H1 (cell line): ENCODE results near the gene PML. TPM values are rescaled to one million over a fixed set of nuclear protein-coding genes. Genes with fewer than 3 reads are reported as not detected.

Source experiments
- CTCF ChIA-PET: fragments of 300-600 bp; sonication (Branson Sonifier 250); formaldehyde crosslinking; loops from one replicate; lab custom pipeline; 2021; ENCODE audit not compliant: partially characterized antibody; lab: Charles Lee
- POLR2A ChIA-PET: fragments of 300-600 bp; sonication (Branson Sonifier 250); formaldehyde crosslinking; loops from one replicate; lab custom pipeline; 2021; ENCODE audit warnings: inconsistent platforms; ENCODE audit not compliant: partially characterized antibody; lab: Charles Lee
- DNase-seq, 2 experiments: peaks; one replicate each; pipeline versions ENCODE4 v3.0.0 to v3.0.0-alpha.2; 2010 to 2022; ENCODE audit warnings: low spot score in 2 of 2, low read depth in 1 of 2, mixed read lengths in 1 of 2
- FAIRE-seq: peaks from 2 replicates; lab custom pipeline; 2011; peaks lifted over from hg19 to GRCh38; lab: Jason Lieb, UNC
- H2AFZ ChIP-seq: 2 replicates; pipeline ENCODE4 v1.8.1; 2012; ENCODE audit warnings: low read length, inconsistent platforms
- H2AK5ac ChIP-seq: 2 replicates; pipeline ENCODE4 v1.6.1; 2013; ENCODE audit warnings: low read depth, low read length
- H2BK120ac ChIP-seq: replicated peaks from 2 replicates; pipeline ENCODE3; 2013; ENCODE audit warnings: low read depth, low read length, inconsistent platforms
- H2BK12ac ChIP-seq: 2 replicates; pipeline ENCODE4 v1.6.1; 2013; ENCODE audit warnings: low read depth, low read length
- H2BK15ac ChIP-seq: 2 replicates; pipeline ENCODE4 v1.6.1; 2013; ENCODE audit warnings: low read length
- H2BK20ac ChIP-seq: 2 replicates; pipeline ENCODE4 v1.6.1; 2013; ENCODE audit warnings: low read length
- H2BK5ac ChIP-seq: 2 replicates; pipeline ENCODE4 v1.6.1; 2013; ENCODE audit warnings: low read depth, low read length
- H3K14ac ChIP-seq: 2 replicates; pipeline ENCODE4 v1.6.1; 2013; ENCODE audit warnings: inconsistent platforms; ENCODE audit not compliant: insufficient read length
- H3K18ac ChIP-seq: 2 replicates; pipeline ENCODE4 v1.6.1; 2013; ENCODE audit warnings: low read length; ENCODE audit errors: extremely low read depth
- H3K23ac ChIP-seq: 2 replicates; pipeline ENCODE4 v1.6.1; 2013; ENCODE audit warnings: inconsistent platforms; ENCODE audit not compliant: insufficient read length
- H3K23me2 ChIP-seq: 2 replicates; pipeline ENCODE4 v1.6.1; 2013; ENCODE audit warnings: low read depth, low read length
- H3K27ac ChIP-seq: 2 replicates; pipeline ENCODE4 v1.6.1; 2011; ENCODE audit warnings: low read depth, low read length, inconsistent platforms
- H3K27me3 ChIP-seq, 4 experiments: replicated peaks in 1 of 4; 1 replicate in 1 of 4; 2 replicates in 3 of 4; pipeline versions ENCODE4 v1.6.1 to v1.8.1; 2011 to 2013; ENCODE audit warnings: low read length in 3 of 4, mild to moderate bottlenecking in 3 of 4, inconsistent platforms in 2 of 4, mixed read lengths in 2 of 4, moderate library complexity in 1 of 4; ENCODE audit not compliant: control insufficient read depth in 3 of 4, insufficient read depth in 3 of 4; ENCODE audit errors: extremely low read depth in 1 of 4
- H3K36me3 ChIP-seq, 4 experiments: 2 replicates each; pipeline versions ENCODE4 v1.6.1 to v1.8.1; 2011 to 2013; ENCODE audit warnings: mild to moderate bottlenecking in 4 of 4, low read length in 3 of 4, moderate library complexity in 2 of 4, control low read depth in 1 of 4, inconsistent platforms in 1 of 4; ENCODE audit not compliant: insufficient read depth in 4 of 4, control insufficient read depth in 2 of 4
- H3K4ac ChIP-seq: replicated peaks from 2 replicates; pipeline ENCODE3; 2013; ENCODE audit warnings: low read length, low read depth, mixed read lengths, inconsistent platforms; ENCODE audit not compliant: insufficient read length
- H3K4me1 ChIP-seq, 4 experiments: replicated peaks in 1 of 4; 1 replicate in 1 of 4; 2 replicates in 3 of 4; pipeline versions ENCODE4 v1.6.1 to v1.8.1; 2011 to 2013; ENCODE audit warnings: low read length in 3 of 4, inconsistent platforms in 2 of 4, mixed read lengths in 1 of 4; ENCODE audit not compliant: insufficient read depth in 4 of 4, control insufficient read depth in 3 of 4
- H3K4me2 ChIP-seq, 2 experiments: 2 replicates each; pipeline versions ENCODE4 v1.6.1 to v1.8.1; 2011 to 2013; ENCODE audit warnings: low read depth in 2 of 2, low read length in 2 of 2, control low read depth in 1 of 2, inconsistent platforms in 1 of 2, mild to moderate bottlenecking in 1 of 2; ENCODE audit not compliant: insufficient read depth in 1 of 2
- H3K4me3 ChIP-seq, 4 experiments: fragments of 200-600, 300-600 bp in 1 of 4; sonication (generic), shearing (Covaris generic), sonication (Bioruptor Twin) in 1 of 4; 2 replicates each; pipeline versions ENCODE4 v1.5.1 to v1.8.1; 2011 to 2016; ENCODE audit warnings: low read length in 4 of 4, low read depth in 3 of 4, control low read depth in 2 of 4, inconsistent platforms in 2 of 4, mild to moderate bottlenecking in 2 of 4, mixed read lengths in 1 of 4, moderate library complexity in 1 of 4; ENCODE audit not compliant: insufficient read depth in 2 of 4; ENCODE audit errors: extremely low read depth in 1 of 4
- H3K56ac ChIP-seq: replicated peaks from 2 replicates; pipeline ENCODE3; 2013; ENCODE audit warnings: low read depth, mild to moderate bottlenecking, mixed read lengths, low read length, inconsistent platforms; ENCODE audit not compliant: insufficient read length
- H3K79me1 ChIP-seq: 2 replicates; pipeline ENCODE4 v1.6.1; 2013; ENCODE audit warnings: low read depth, low read length, control low read depth
- H3K79me2 ChIP-seq, 2 experiments: 2 replicates each; pipeline versions ENCODE4 v1.6.1 to v1.8.1; 2012 to 2013; ENCODE audit warnings: low read length in 2 of 2, mild to moderate bottlenecking in 2 of 2, inconsistent platforms in 1 of 2; ENCODE audit not compliant: insufficient read depth in 2 of 2, control insufficient read depth in 1 of 2
- H3K9ac ChIP-seq, 4 experiments: replicated peaks in 1 of 4; 1 replicate in 1 of 4; 2 replicates in 3 of 4; pipeline versions ENCODE4 v1.6.1 to v1.8.1; 2011 to 2013; ENCODE audit warnings: low read depth in 3 of 4, low read length in 3 of 4, control low read depth in 2 of 4, mild to moderate bottlenecking in 2 of 4, moderate library complexity in 2 of 4, inconsistent platforms in 1 of 4; ENCODE audit errors: extremely low read depth in 1 of 4
- H3K9me3 ChIP-seq, 2 experiments: 2 replicates each; pipeline versions ENCODE4 v1.6.1 to v1.8.1; 2012 to 2013; ENCODE audit warnings: mild to moderate bottlenecking in 2 of 2, moderate library complexity in 2 of 2, control low read depth in 1 of 2, inconsistent platforms in 1 of 2, low read depth in 1 of 2, low read length in 1 of 2, mixed read lengths in 1 of 2; ENCODE audit not compliant: insufficient read depth in 2 of 2
- H4K20me1 ChIP-seq, 2 experiments: replicated peaks in 1 of 2; 2 replicates each; pipeline versions ENCODE3 to v1.8.1; 2011 to 2013; ENCODE audit warnings: inconsistent platforms in 2 of 2, low read length in 2 of 2, mild to moderate bottlenecking in 1 of 2; ENCODE audit not compliant: insufficient read depth in 2 of 2, control insufficient read depth in 1 of 2
- H4K5ac ChIP-seq: 2 replicates; pipeline ENCODE4 v1.6.1; 2013; ENCODE audit warnings: low read length, low read depth, mixed read lengths, inconsistent platforms; ENCODE audit not compliant: insufficient read length
- H4K8ac ChIP-seq: 2 replicates; pipeline ENCODE4 v1.8.0; 2013; ENCODE audit warnings: mild to moderate bottlenecking, moderate library complexity, low read length, inconsistent platforms; ENCODE audit not compliant: insufficient read depth; ENCODE audit errors: extremely low read depth
- H4K91ac ChIP-seq: replicated peaks from 2 replicates; pipeline ENCODE3; 2013; ENCODE audit warnings: low read length, mixed read lengths, inconsistent platforms; ENCODE audit not compliant: insufficient read length
- NANOG ChIP-seq: IDR thresholded peaks from 2 replicates; pipeline ENCODE4 v1.6.1; 2011; ENCODE audit warnings: low read length, low read depth, mild to moderate bottlenecking, inconsistent platforms; ENCODE audit not compliant: insufficient read depth, poor library complexity, severe bottlenecking
- RAD21 ChIP-seq, 2 experiments: IDR thresholded peaks in 1 of 2; conservative IDR thresholded peaks in 1 of 2; 2 replicates each; pipeline ENCODE4 v1.6.1; 2011; ENCODE audit warnings: low read depth in 2 of 2, low read length in 2 of 2, improper control_type of control experiment in 1 of 2, inconsistent platforms in 1 of 2, mild to moderate bottlenecking in 1 of 2, moderate library complexity in 1 of 2
- RBBP5 ChIP-seq: IDR thresholded peaks from 2 replicates; pipeline ENCODE4 v1.7.1; 2012; ENCODE audit warnings: low read depth, mild to moderate bottlenecking, inconsistent platforms, low read length, moderate library complexity, borderline replicate concordance
- RFX5 ChIP-seq: IDR thresholded peaks from 2 replicates; pipeline ENCODE4 v1.6.1; 2011; ENCODE audit warnings: low read depth, low read length, improper control_type of control experiment, borderline replicate concordance
- SIN3A ChIP-seq, 2 experiments: IDR thresholded peaks in 1 of 2; conservative IDR thresholded peaks in 1 of 2; 2 replicates each; pipeline ENCODE4 v1.6.1; 2011 to 2012; ENCODE audit warnings: low read length in 2 of 2, improper control_type of control experiment in 1 of 2, low read depth in 1 of 2, mild to moderate bottlenecking in 1 of 2
- SIRT6 ChIP-seq: IDR thresholded peaks from one replicate; pipeline ENCODE4 v1.7.1; 2012; ENCODE audit warnings: low read length, inconsistent platforms
- WGBS, 2 experiments: shearing (Covaris generic) in 1 of 2; methylation state at CpG; one replicate each; pipeline versions ENCODE4 v1.1.6 to v1.1.7; 2013 to 2015; ENCODE audit warnings: low lambda C conversion rate in 2 of 2, mixed read lengths in 2 of 2, inconsistent platforms in 1 of 2, low coverage in 1 of 2, missing lambda C conversion rate in 1 of 2; ENCODE audit not compliant: insufficient replicate concordance in 2 of 2, insufficient coverage in 1 of 2, insufficient read length in 1 of 2; ENCODE audit errors: extremely low coverage in 1 of 2, missing lambda C conversion rate in 1 of 2; 5-methylcytosine and 5-hydroxymethylcytosine counted together
- polyA plus RNA-seq, 7 experiments: library from polyadenylated mRNA; depleted of rRNA in 3 of 7; stranded (reverse) in 5 of 7; unstranded in 2 of 7; fragments of >200 nt in 5 of 7; fragments of 200-250 nt in 2 of 7; gene quantifications; 1 replicate in 5 of 7; 2 replicates in 1 of 7; 4 replicates in 1 of 7; pipeline versions ENCODE4 v1.2.1 to v1.2.3, GENCODE V29; 2011 to 2013; ENCODE audit warnings: missing spikeins in 2 of 7, mixed read lengths in 2 of 7
- total RNA-seq: library from RNA; stranded (reverse); fragmentation: NEBNext Ultra II Directional; extraction: Animal tissue kit (Norgen Biotek cat#: 25700); gene quantifications from 2 replicates; pipeline ENCODE4 v1.2.1, GENCODE V29; 2021
- TF ChIP-seq, protein P1 (sequence below): IDR thresholded peaks from 2 replicates; pipeline ENCODE4 v1.6.1; 2011; ENCODE audit warnings: low read length, improper control_type of control experiment
- TF ChIP-seq, protein P2 (sequence below): IDR thresholded peaks from 2 replicates; pipeline ENCODE4 v1.6.1; 2011; ENCODE audit warnings: low read depth, mild to moderate bottlenecking, low read length; ENCODE audit not compliant: insufficient read depth

The PML gene
- total and polyA plus RNA-seq, 2 of the 8 experiments (the other 6 are each of a cell fraction or from before 2014, with no cell fraction given) = 14.9 to 30.3 TPM

DNA sequence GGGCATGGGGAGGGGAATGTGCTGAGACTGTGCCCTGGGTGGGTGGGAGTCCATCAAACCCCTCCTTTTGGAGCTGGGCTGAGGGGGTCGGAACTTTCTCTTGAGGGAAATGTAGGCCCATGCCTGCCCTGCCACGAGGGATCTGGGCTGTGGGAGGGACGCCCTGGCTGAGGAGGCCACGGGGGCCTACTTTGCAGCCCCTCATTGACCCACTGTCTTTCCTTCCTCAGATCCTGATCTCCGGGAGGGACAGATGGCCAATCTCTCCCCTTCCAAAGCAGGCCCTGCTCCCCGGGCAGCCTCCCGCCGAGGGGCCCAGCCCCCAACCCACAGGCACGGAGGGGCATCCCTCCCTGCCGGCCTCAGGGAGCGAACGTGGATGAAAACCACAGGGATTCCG lies 42.9 kb upstream of the PML start:
- no peak overlapping the region for H3K4me3 ChIP-seq
- H3K23me2 ChIP-seq = no peaks in the 10 kb centered on the region
- no peak overlapping the region for H3K14ac ChIP-seq
- H3K9ac ChIP-seq = no peak overlapping the region
- no peak overlapping the region for H3K4ac ChIP-seq
- H2BK5ac ChIP-seq = peak overlapping the region; percentile 68; the same call in 1 of the 2 replicates
- H3K4me1 ChIP-seq = peaks cover 6 to 16% (median 12%) of the 10 kb centered on the region in 4 experiments
- peak overlapping the region; percentile 61 for H2BK120ac ChIP-seq
- ChIA-PET CTCF (interaction anchor here (0.7 to 7.0 kb wide), 26 partner anchors 9 to 460 kb away, joined by 3 to 55 read pairs (median 4); partner anchors contain the start of genes LOXL1 and PML), POLR2A (interaction anchor here (0.8 to 1.3 kb wide), 6 partner anchors 11 to 85 kb away, joined by 3 to 8 read pairs (median 4); partner anchors contain the start of gene PML)
- H3K56ac ChIP-seq = no peak overlapping the region
- WGBS, 2 experiments = 75% methylated on average over 12 of the region's 13 CpGs; no CpG with 5 or more reads in 1 of the 2 experiments
- H4K5ac ChIP-seq = peak overlapping the region; percentile 60
- no peaks in the 10 kb centered on the region for H4K20me1 ChIP-seq
- FAIRE-seq (no peak), DNase-seq (no peak)
- peak overlapping the region in 1 of 2 experiments; percentile 7; a peak in 1 of 4 replicates for H3K4me2 ChIP-seq
- H3K18ac ChIP-seq = peak overlapping the region; percentile 34; the same call in 1 of the 2 replicates
- H2AK5ac ChIP-seq = no peak overlapping the region
- no peaks in the 10 kb centered on the region for H3K79me2 ChIP-seq
- H3K27me3 ChIP-seq = no peaks in the 10 kb centered on the region
- H2BK15ac ChIP-seq = peak overlapping the region; percentile 31; the same call in 1 of the 2 replicates
- H3K36me3 ChIP-seq = no peaks in the 10 kb centered on the region
- H3K9me3 ChIP-seq = no peaks in the 10 kb centered on the region
- H2BK20ac ChIP-seq = peak overlapping the region; percentile 61; the same call in 1 of the 2 replicates
- H3K27ac ChIP-seq = no peak overlapping the region
- H4K91ac ChIP-seq = peak overlapping the region; percentile 76
- H2AFZ ChIP-seq = no peak overlapping the region
- no peaks in the 10 kb centered on the region for H3K79me1 ChIP-seq
- no peak overlapping the region for H3K23ac ChIP-seq
- peak overlapping the region; percentile 91; the same call in 1 of the 2 replicates for H4K8ac ChIP-seq
- H2BK12ac ChIP-seq = peak overlapping the region; percentile 33; the same call in 1 of the 2 replicates
- no peak for TF ChIP-seq SIN3A (conservative IDR thresholded peaks at IDR 0.05 in 1 of 2, IDR thresholded peaks at IDR 0.05 in 1 of 2; ENCODE audit: low read depth in 1 of 2, low read length in 2 of 2)
- TF ChIP-seq, protein P1, sequence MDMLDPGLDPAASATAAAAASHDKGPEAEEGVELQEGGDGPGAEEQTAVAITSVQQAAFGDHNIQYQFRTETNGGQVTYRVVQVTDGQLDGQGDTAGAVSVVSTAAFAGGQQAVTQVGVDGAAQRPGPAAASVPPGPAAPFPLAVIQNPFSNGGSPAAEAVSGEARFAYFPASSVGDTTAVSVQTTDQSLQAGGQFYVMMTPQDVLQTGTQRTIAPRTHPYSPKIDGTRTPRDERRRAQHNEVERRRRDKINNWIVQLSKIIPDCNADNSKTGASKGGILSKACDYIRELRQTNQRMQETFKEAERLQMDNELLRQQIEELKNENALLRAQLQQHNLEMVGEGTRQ = no peak
- TF ChIP-seq SIRT6 = no peak
- no peak for TF ChIP-seq RBBP5
- TF ChIP-seq RAD21 (IDR thresholded peaks at IDR 0.05 in 1 of 2, conservative IDR thresholded peaks at IDR 0.05 in 1 of 2; ENCODE audit: low read depth in 2 of 2, low read length in 2 of 2) = no peak
- TF ChIP-seq, protein P2, sequence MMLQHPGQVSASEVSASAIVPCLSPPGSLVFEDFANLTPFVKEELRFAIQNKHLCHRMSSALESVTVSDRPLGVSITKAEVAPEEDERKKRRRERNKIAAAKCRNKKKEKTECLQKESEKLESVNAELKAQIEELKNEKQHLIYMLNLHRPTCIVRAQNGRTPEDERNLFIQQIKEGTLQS = no peak
- no peak for TF ChIP-seq RFX5
- no peak for TF ChIP-seq NANOG
